Activated naive CD8-positive, alpha-beta T cell treated with anti-CD3 and anti-CD28 coated beads, Interleukin-2, amount 50 U/mL, for 24 hours (primary cell): ENCODE data around the gene PPP1R9A.

Experiments used
- ATAC-seq: fragments of 150-1000 bp; cut with Tn5 transposase; one replicate; pipeline ENCODE4 v1.10.0; 2021
- DNase-seq: peaks from one replicate; pipeline ENCODE4 v3.0.0; 2021
- H3K27ac Mint-ChIP-seq: one replicate; pipeline ENCODE4 v1.8.0; 2021; ENCODE audit warnings: mild to moderate bottlenecking, mixed read lengths
- H3K27me3 Mint-ChIP-seq: one replicate; pipeline ENCODE4 v1.8.0; 2021; ENCODE audit warnings: mixed read lengths
- H3K36me3 Mint-ChIP-seq: one replicate; pipeline ENCODE4 v1.8.0; 2021; ENCODE audit warnings: low read depth, mixed read lengths
- H3K4me1 Mint-ChIP-seq: one replicate; pipeline ENCODE4 v1.8.0; 2021; ENCODE audit warnings: mixed read lengths
- H3K4me3 Mint-ChIP-seq: one replicate; pipeline ENCODE4 v1.8.0; 2021; ENCODE audit warnings: mild to moderate bottlenecking, moderate library complexity, mixed read lengths
- H3K9me3 Mint-ChIP-seq: one replicate; pipeline ENCODE4 v1.8.0; 2021; ENCODE audit warnings: mixed read lengths

The PPP1R9A gene

GRCh38 chr7:94901981-94902380, 5.4 kb upstream of the PPP1R9A start:
- peaks cover 13% of the 10 kb centered on the region for H3K27me3 Mint-ChIP-seq
- H3K9me3 Mint-ChIP-seq = no peaks in the 10 kb centered on the region
- no peaks in the 10 kb centered on the region for H3K36me3 Mint-ChIP-seq
- no peak overlapping the region for H3K4me3 Mint-ChIP-seq
- DNase-seq = no peak
- H3K4me1 Mint-ChIP-seq = peaks cover 2% of the 10 kb centered on the region
- no peak overlapping the region for H3K27ac Mint-ChIP-seq
- no peak for ATAC-seq

- peaks cover 23% of the 10 kb centered on the region for H3K27me3 Mint-ChIP-seq
- H3K4me1 Mint-ChIP-seq = peaks cover 12% of the 10 kb centered on the region
- H3K36me3 Mint-ChIP-seq = no peaks in the 10 kb centered on the region
- no peak overlapping the region for H3K27ac Mint-ChIP-seq
- DNase-seq (no peak), ATAC-seq (no peak)
- H3K9me3 Mint-ChIP-seq = no peaks in the 10 kb centered on the region
- no peak overlapping the region for H3K4me3 Mint-ChIP-seq
Measured at GRCh38 chr7:94903971-94904370, 3.4 kb upstream of the PPP1R9A start.

GRCh38 chr7:94904982-94905381, 2.4 kb upstream of the PPP1R9A start:
- Mint-ChIP-seq H3K27me3 (peaks cover 31% of the 10 kb centered on the region), H3K4me1 (peaks cover 12% of the 10 kb centered on the region), H3K4me3 (no peak overlapping the region), H3K36me3 (no peaks in the 10 kb centered on the region), H3K27ac (no peak overlapping the region), H3K9me3 (no peaks in the 10 kb centered on the region)
- ATAC-seq = no peak
- no peak for DNase-seq

GRCh38 chr7:94906065-94906851, 1.1 kb upstream of the PPP1R9A start:
- no peak for ATAC-seq
- H3K4me3 Mint-ChIP-seq = no peak overlapping the region
- no peak overlapping the region for H3K27ac Mint-ChIP-seq

GRCh38 chr7:94907811-94908322, 473 bp downstream of the PPP1R9A start:
- ATAC-seq = no peak

More at GRCh38 chr7:94906065-94906851, 1.1 kb upstream of the PPP1R9A start:
- peaks cover 12% of the 10 kb centered on the region for H3K4me1 Mint-ChIP-seq
- DNase-seq = no peak
- no peaks in the 10 kb centered on the region for H3K9me3 Mint-ChIP-seq
- no peaks in the 10 kb centered on the region for H3K36me3 Mint-ChIP-seq
- peaks cover 39% of the 10 kb centered on the region for H3K27me3 Mint-ChIP-seq

GRCh38 chr7:94908323-94909178, 1.2 kb downstream of the PPP1R9A start:
- Mint-ChIP-seq H3K9me3 (no peaks in the 10 kb centered on the region), H3K4me1 (peaks cover 12% of the 10 kb centered on the region), H3K4me3 (peak overlapping the region; percentile 32), H3K27ac (no peak overlapping the region), H3K36me3 (no peaks in the 10 kb centered on the region), H3K27me3 (peaks cover 41% of the 10 kb centered on the region)
- DNase-seq (no peak), ATAC-seq (no peak)

More at GRCh38 chr7:94907811-94908322, 473 bp downstream of the PPP1R9A start:
- peaks cover 12% of the 10 kb centered on the region for H3K4me1 Mint-ChIP-seq
- no peaks in the 10 kb centered on the region for H3K9me3 Mint-ChIP-seq
- no peaks in the 10 kb centered on the region for H3K36me3 Mint-ChIP-seq
- no peak for DNase-seq
- H3K27me3 Mint-ChIP-seq = peaks cover 43% of the 10 kb centered on the region
- peak overlapping the region; percentile 32 for H3K4me3 Mint-ChIP-seq
- no peak overlapping the region for H3K27ac Mint-ChIP-seq

GRCh38 chr7:94909179-94909466, 1.7 kb downstream of the PPP1R9A start:
- no peak overlapping the region for H3K27ac Mint-ChIP-seq
- no peak for ATAC-seq
- H3K4me1 Mint-ChIP-seq = peaks cover 12% of the 10 kb centered on the region
- peaks cover 41% of the 10 kb centered on the region for H3K27me3 Mint-ChIP-seq
- no peaks in the 10 kb centered on the region for H3K36me3 Mint-ChIP-seq
- no peaks in the 10 kb centered on the region for H3K9me3 Mint-ChIP-seq
- DNase-seq = no peak
- no peak overlapping the region for H3K4me3 Mint-ChIP-seq

GRCh38 chr7:94912085-94912484, 4.7 kb downstream of the PPP1R9A start:
- DNase-seq (no peak), ATAC-seq (no peak)
- H3K36me3 Mint-ChIP-seq = no peaks in the 10 kb centered on the region
- peaks cover 9% of the 10 kb centered on the region for H3K4me1 Mint-ChIP-seq
- no peak overlapping the region for H3K4me3 Mint-ChIP-seq
- no peak overlapping the region for H3K27ac Mint-ChIP-seq
- peaks cover 30% of the 10 kb centered on the region for H3K27me3 Mint-ChIP-seq
- H3K9me3 Mint-ChIP-seq = no peaks in the 10 kb centered on the region

GRCh38 chr7:94913391-94913790, 6.0 kb downstream of the PPP1R9A start:
- no peak overlapping the region for H3K4me3 Mint-ChIP-seq
- H3K27me3 Mint-ChIP-seq = peaks cover 26% of the 10 kb centered on the region
- no peak for DNase-seq
- H3K27ac Mint-ChIP-seq = no peak overlapping the region
- no peak for ATAC-seq
- H3K36me3 Mint-ChIP-seq = no peaks in the 10 kb centered on the region
- no peaks in the 10 kb centered on the region for H3K9me3 Mint-ChIP-seq
- H3K4me1 Mint-ChIP-seq = peaks cover 4% of the 10 kb centered on the region

GRCh38 chr7:94921911-94922310, 14.5 kb downstream of the PPP1R9A start:
- H3K9me3 Mint-ChIP-seq = no peaks in the 10 kb centered on the region
- ATAC-seq (no peak), DNase-seq (no peak)
- no peaks in the 10 kb centered on the region for H3K36me3 Mint-ChIP-seq
- peaks cover 4% of the 10 kb centered on the region for H3K4me1 Mint-ChIP-seq
- no peak overlapping the region for H3K27ac Mint-ChIP-seq
- H3K4me3 Mint-ChIP-seq = no peak overlapping the region
- H3K27me3 Mint-ChIP-seq = peaks cover 4% of the 10 kb centered on the region

- no peaks in the 10 kb centered on the region for H3K36me3 Mint-ChIP-seq
- peaks cover 4% of the 10 kb centered on the region for H3K4me1 Mint-ChIP-seq
- H3K27me3 Mint-ChIP-seq = peaks cover 4% of the 10 kb centered on the region
- H3K27ac Mint-ChIP-seq = no peak overlapping the region
- no peaks in the 10 kb centered on the region for H3K9me3 Mint-ChIP-seq
- DNase-seq (no peak), ATAC-seq (no peak)
- no peak overlapping the region for H3K4me3 Mint-ChIP-seq
Measured at GRCh38 chr7:94922457-94922856, 15.1 kb downstream of the PPP1R9A start.

- DNase-seq (no peak), ATAC-seq (no peak)
- H3K27ac Mint-ChIP-seq = no peak overlapping the region
- H3K9me3 Mint-ChIP-seq = no peaks in the 10 kb centered on the region
- no peak overlapping the region for H3K4me3 Mint-ChIP-seq
- H3K36me3 Mint-ChIP-seq = no peaks in the 10 kb centered on the region
- H3K4me1 Mint-ChIP-seq = peaks cover 4% of the 10 kb centered on the region
- peaks cover 4% of the 10 kb centered on the region for H3K27me3 Mint-ChIP-seq
Measured at GRCh38 chr7:94923412-94923811, 16.0 kb downstream of the PPP1R9A start.

- Mint-ChIP-seq H3K27me3 (no peaks in the 10 kb centered on the region), H3K27ac (no peak overlapping the region), H3K9me3 (no peaks in the 10 kb centered on the region), H3K4me3 (no peak overlapping the region), H3K36me3 (no peaks in the 10 kb centered on the region), H3K4me1 (peaks cover under 1% of the 10 kb centered on the region)
- ATAC-seq = no peak
- no peak for DNase-seq
Measured at GRCh38 chr7:94928168-94928707, 20.8 kb downstream of the PPP1R9A start.

- Mint-ChIP-seq H3K4me3 (no peak overlapping the region), H3K27me3 (no peaks in the 10 kb centered on the region), H3K4me1 (no peaks in the 10 kb centered on the region), H3K9me3 (no peaks in the 10 kb centered on the region), H3K27ac (no peak overlapping the region), H3K36me3 (no peaks in the 10 kb centered on the region)
- no peak for ATAC-seq
- DNase-seq = no peak
Measured at GRCh38 chr7:94933256-94933990, 26.0 kb downstream of the PPP1R9A start.
